Measurements from ENCODE around the gene AMIGO3.

- TF ChIP-seq POLR2AphosphoS5 (IDR thresholded peaks at IDR 0.05; ENCODE audit: low read depth, low read length): no peak
- TF ChIP-seq MAX (IDR thresholded peaks at IDR 0.05): no peak
- TF ChIP-seq CTCF (IDR thresholded peaks at IDR 0.05; ENCODE audit: control extremely low read depth in 1 of 3, insufficient read depth in 1 of 3, low read depth in 1 of 3, low read length in 3 of 3): peak in 1 of 3 experiments; percentile 11; a peak in 1 of 4 replicates
- TF ChIP-seq SRF (IDR thresholded peaks at IDR 0.05; ENCODE audit: low read depth, low read length): no peak
- no peak for TF ChIP-seq GABPA (IDR thresholded peaks at IDR 0.05; ENCODE audit: borderline replicate concordance, insufficient read depth, low read length)
- TF ChIP-seq USF2 (IDR thresholded peaks at IDR 0.05; ENCODE audit: low read length): no peak
- no peak for TF ChIP-seq TAF7 (optimal IDR thresholded peaks at IDR 0.05; ENCODE audit: borderline replicate concordance, low read depth, low read length)
- no peak for TF ChIP-seq ATF3 (IDR thresholded peaks at IDR 0.05; ENCODE audit: insufficient read depth, low read depth, low read length)
- TF ChIP-seq ATF2 (IDR thresholded peaks at IDR 0.05; ENCODE audit: low read length): no peak
- TF ChIP-seq RAD21 (IDR thresholded peaks at IDR 0.05 in 1 of 2, conservative IDR thresholded peaks at IDR 0.05 in 1 of 2; ENCODE audit: low read depth in 2 of 2, low read length in 2 of 2): peak in 1 of 2 experiments; percentile 3; a peak in 2 of 4 replicates
- no peak for TF ChIP-seq HDAC2 (IDR thresholded peaks at IDR 0.05; ENCODE audit: borderline replicate concordance in 1 of 2, low read depth in 2 of 2, low read length in 2 of 2)
Measured at GRCh38 chr3:49668414-49668797, 51.1 kb downstream of the AMIGO3 start.
